SH-SY5Y (cell line): ENCODE measurements around the gene AMDHD2.

Experiments used
- GATA2 ChIP-seq: IDR thresholded peaks from 2 replicates; pipeline ENCODE4 v1.6.1; 2011; ENCODE audit warnings: mild to moderate bottlenecking, low read depth, low read length
- GATA3 ChIP-seq: IDR thresholded peaks from 2 replicates; pipeline ENCODE4 v1.6.1; 2011; ENCODE audit warnings: low read depth, mild to moderate bottlenecking, low read length, moderate library complexity

- TF ChIP-seq GATA2, result no peak
- TF ChIP-seq GATA3, result no peak
Measured at GRCh38 chr16:2531696-2532493, 11.7 kb downstream of the AMDHD2 start.
